Endothelial cell of umbilical vein (primary cell): ENCODE data around the gene RAB17. TPM values are rescaled to one million over a fixed set of nuclear protein-coding genes. Genes with fewer than 3 reads are reported as not detected.

Experiments
- BruUV-seq: library from RNA; stranded (reverse); fragments of 400-500 nt; replicated peaks from 2 replicates; lab custom pipeline; 2021; lab: Mats Ljungman, UMichigan
- CTCF ChIA-PET: fragments of 300-600, 350-600 bp; sonication (Branson Sonifier 250); formaldehyde crosslinking; loops from one replicate; lab custom pipeline; 2021; ENCODE audit warnings: antibody characterized with exemption, inconsistent platforms; lab: Charles Lee
- POLR2A ChIA-PET: fragments of 300-600, 350-600 bp; sonication (Branson Sonifier 250); formaldehyde crosslinking; loops from one replicate; lab custom pipeline; 2021; ENCODE audit warnings: antibody characterized with exemption, inconsistent platforms; lab: Charles Lee
- DNase-seq: peaks from one replicate; pipeline ENCODE4 v3.0.0-alpha.2; 2011; ENCODE audit warnings: low read depth, low spot score
- FAIRE-seq: peaks from 2 replicates; lab custom pipeline; 2011; peaks lifted over from hg19 to GRCh38; lab: Jason Lieb, UNC
- H2AFZ ChIP-seq: 2 replicates; pipeline ENCODE4 v1.6.0; 2012; ENCODE audit warnings: low read depth, low read length, control low read depth, inconsistent platforms
- H3K27ac ChIP-seq: 2 replicates; pipeline ENCODE4 v1.5.1; 2011; ENCODE audit warnings: low read depth, mild to moderate bottlenecking, control low read depth, low read length, moderate library complexity; ENCODE audit not compliant: insufficient read depth
- H3K27me3 ChIP-seq, 2 experiments: 2 replicates each; pipeline versions ENCODE4 v1.6.0 to v1.6.1; 2011; ENCODE audit warnings: low read length in 2 of 2, mixed read lengths in 1 of 2; ENCODE audit not compliant: control insufficient read depth in 2 of 2, insufficient read depth in 2 of 2
- H3K36me3 ChIP-seq, 2 experiments: 2 replicates in 1 of 2; 3 replicates in 1 of 2; pipeline ENCODE4 v1.5.1; 2011; ENCODE audit warnings: low read length in 2 of 2, mild to moderate bottlenecking in 1 of 2, moderate library complexity in 1 of 2; ENCODE audit not compliant: control insufficient read depth in 2 of 2, insufficient read depth in 2 of 2; ENCODE audit errors: extremely low read depth in 1 of 2
- H3K4me1 ChIP-seq: 3 replicates; pipeline ENCODE4 v1.5.1; 2011; ENCODE audit warnings: mild to moderate bottlenecking, low read length; ENCODE audit not compliant: control insufficient read depth, insufficient read depth; ENCODE audit errors: extremely low read depth
- H3K4me2 ChIP-seq: 2 replicates; pipeline ENCODE4 v1.6.1; 2011; ENCODE audit warnings: low read length, control low read depth, mixed read lengths; ENCODE audit not compliant: insufficient read depth
- H3K4me3 ChIP-seq, 3 experiments: fragments of 200-600 bp in 1 of 3; sonication (generic), shearing (Covaris generic) in 1 of 3; replicated peaks in 1 of 3; 2 replicates each; pipeline ENCODE4 v1.5.1; 2011 to 2016; ENCODE audit warnings: control low read depth in 3 of 3, low read length in 3 of 3, mild to moderate bottlenecking in 2 of 3, inconsistent platforms in 1 of 3, low read depth in 1 of 3, moderate library complexity in 1 of 3; ENCODE audit not compliant: insufficient read depth in 1 of 3
- H3K79me2 ChIP-seq: 2 replicates; pipeline ENCODE4 v1.6.0; 2012; ENCODE audit warnings: low read length, inconsistent platforms; ENCODE audit not compliant: control insufficient read depth, insufficient read depth
- H3K9ac ChIP-seq: replicated peaks from 2 replicates; pipeline ENCODE3; 2011; ENCODE audit warnings: low read length, control low read depth; ENCODE audit not compliant: insufficient read depth; ENCODE audit errors: extremely low read depth
- H3K9me1 ChIP-seq: replicated peaks from 3 replicates; pipeline ENCODE4 v1.6.0; 2011; ENCODE audit warnings: mild to moderate bottlenecking, low read length; ENCODE audit not compliant: control insufficient read depth, insufficient read depth; ENCODE audit errors: extremely low read depth
- H3K9me3 ChIP-seq: replicated peaks from 2 replicates; pipeline ENCODE4 v1.5.1; 2012; ENCODE audit warnings: low read length, inconsistent platforms; ENCODE audit not compliant: control insufficient read depth, insufficient read depth
- H4K20me1 ChIP-seq: replicated peaks from 2 replicates; pipeline ENCODE3; 2011; ENCODE audit warnings: mild to moderate bottlenecking, low read length; ENCODE audit not compliant: control insufficient read depth, insufficient read depth; ENCODE audit errors: extremely low read depth
- FOS ChIP-seq: IDR thresholded peaks from 2 replicates; pipeline ENCODE4 v1.6.1; 2011; ENCODE audit warnings: mild to moderate bottlenecking, low read length, moderate library complexity, borderline replicate concordance; ENCODE audit not compliant: insufficient read depth
- GATA2 ChIP-seq: IDR thresholded peaks from 2 replicates; pipeline ENCODE4 v1.7.0; 2011; ENCODE audit warnings: low read depth, mild to moderate bottlenecking, moderate library complexity, mixed read lengths, low read length; ENCODE audit not compliant: insufficient read length, insufficient read depth
- JUN ChIP-seq: IDR thresholded peaks from 2 replicates; pipeline ENCODE4 v1.6.1; 2011; ENCODE audit warnings: borderline replicate concordance, low read depth; ENCODE audit not compliant: insufficient read length, insufficient read depth
- MYC ChIP-seq: IDR thresholded peaks from one replicate; pipeline ENCODE4 v1.6.1; 2011; ENCODE audit warnings: mild to moderate bottlenecking, low read depth, low read length
- POLR2A ChIP-seq: IDR thresholded peaks from 2 replicates; pipeline ENCODE4 v1.6.1; 2012; ENCODE audit warnings: low read depth, mild to moderate bottlenecking, control low read depth, low read length
- POLR2AphosphoS5 ChIP-seq: IDR thresholded peaks from 2 replicates; pipeline ENCODE4 v1.6.1; 2012; ENCODE audit warnings: low read depth, mild to moderate bottlenecking, control low read depth, low read length, moderate library complexity; ENCODE audit not compliant: insufficient read depth
- dilution Hi-C: fragments of 300-500 bp; cut with MboI; formaldehyde crosslinking; loops from one replicate; pipeline ENCODE4 v1.15.0; 2019; ENCODE audit warnings: low sequenced_read_pairs; ENCODE audit not compliant: extremely low pct_ligation_motif_present
- intact Hi-C: fragments of 100-400 bp; cut with micrococcal nuclease; formaldehyde crosslinking; loops from one replicate; pipeline ENCODE4 v1.10.0; 2022
- polyA plus RNA-seq, 4 experiments: library from polyadenylated mRNA; depleted of rRNA in 3 of 4; stranded (reverse) in 3 of 4; unstranded in 1 of 4; fragments of >200 nt; gene quantifications; 2 replicates each; pipeline versions ENCODE4 v1.2.1 to v1.2.3, GENCODE V29; 2011 to 2012; ENCODE audit warnings: missing spikeins in 1 of 4
- total RNA-seq: library from RNA; stranded (reverse); gene quantifications from 2 replicates; pipeline ENCODE4 v1.2.3, GENCODE V29; 2021
- TF ChIP-seq, protein P1 (sequence below), 2 donors: IDR thresholded peaks; 1 replicate in 1 of 2; 2 replicates in 1 of 2; pipeline ENCODE4 v1.5.1; 2011; ENCODE audit warnings: low read length in 2 of 2, mild to moderate bottlenecking in 2 of 2, moderate library complexity in 2 of 2, control low read depth in 1 of 2, inconsistent platforms in 1 of 2, low read depth in 1 of 2; ENCODE audit not compliant: insufficient read depth in 1 of 2; ENCODE audit errors: extremely low read depth in 1 of 2
- TF ChIP-seq, protein P2 (sequence below): IDR thresholded peaks from 2 replicates; pipeline ENCODE4 v1.6.1; 2011; ENCODE audit not compliant: insufficient read depth, insufficient read length

The RAB17 gene
- total and polyA plus RNA-seq, 2 donors (not counting 3 experiments of a cell fraction or from before 2014, with no cell fraction given) = 0.41 to 0.77 TPM

DNA sequence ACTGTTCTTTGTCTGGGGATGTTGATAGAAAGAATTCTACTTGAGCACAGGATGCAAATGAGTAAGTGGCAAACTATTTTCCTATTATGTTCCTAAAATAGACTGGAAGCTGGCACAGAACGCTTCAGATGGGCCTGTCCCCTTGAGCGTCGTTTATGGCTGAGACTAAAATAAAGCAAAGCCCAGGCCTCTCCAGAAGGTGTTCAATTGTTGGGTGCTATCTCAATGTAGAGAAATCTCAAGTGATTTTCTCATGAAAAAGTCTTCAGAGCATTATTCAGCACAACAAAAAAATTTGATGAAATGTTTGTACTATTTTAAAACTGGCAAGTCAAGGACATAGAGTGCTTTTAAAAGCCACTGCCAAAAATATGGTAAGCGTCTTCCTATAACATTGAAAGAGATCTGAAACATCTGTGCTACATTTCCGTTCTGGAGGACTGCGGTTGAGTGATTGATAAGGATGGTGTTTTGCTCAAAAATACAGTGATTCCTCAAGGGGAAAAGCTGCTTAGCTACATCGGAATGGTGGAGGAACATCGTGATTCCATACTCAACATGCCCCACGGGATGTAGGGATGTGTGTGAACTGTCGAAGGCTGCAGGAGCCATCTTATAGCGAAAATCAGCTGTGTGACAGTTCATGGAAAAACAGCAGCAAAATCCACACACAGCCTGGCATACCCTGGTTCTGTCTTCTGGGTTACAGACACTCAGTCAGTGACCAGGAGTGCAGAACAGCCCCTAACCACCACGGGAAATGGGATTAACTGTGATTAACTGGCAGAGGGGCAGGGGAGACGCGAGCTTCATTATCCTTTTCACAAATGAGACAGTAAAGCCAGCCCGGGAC is 26.4 kb upstream of the RAB17 start:
- BruUV-seq = TSS peak; percentile 12
- TF ChIP-seq POLR2AphosphoS5 (peak; percentile 39), POLR2A (peak; percentile 28), JUN (peak; percentile 88), FOS (peak; percentile 66), MYC (no peak), GATA2 (peak; percentile 38)
- TF ChIP-seq, protein P1, sequence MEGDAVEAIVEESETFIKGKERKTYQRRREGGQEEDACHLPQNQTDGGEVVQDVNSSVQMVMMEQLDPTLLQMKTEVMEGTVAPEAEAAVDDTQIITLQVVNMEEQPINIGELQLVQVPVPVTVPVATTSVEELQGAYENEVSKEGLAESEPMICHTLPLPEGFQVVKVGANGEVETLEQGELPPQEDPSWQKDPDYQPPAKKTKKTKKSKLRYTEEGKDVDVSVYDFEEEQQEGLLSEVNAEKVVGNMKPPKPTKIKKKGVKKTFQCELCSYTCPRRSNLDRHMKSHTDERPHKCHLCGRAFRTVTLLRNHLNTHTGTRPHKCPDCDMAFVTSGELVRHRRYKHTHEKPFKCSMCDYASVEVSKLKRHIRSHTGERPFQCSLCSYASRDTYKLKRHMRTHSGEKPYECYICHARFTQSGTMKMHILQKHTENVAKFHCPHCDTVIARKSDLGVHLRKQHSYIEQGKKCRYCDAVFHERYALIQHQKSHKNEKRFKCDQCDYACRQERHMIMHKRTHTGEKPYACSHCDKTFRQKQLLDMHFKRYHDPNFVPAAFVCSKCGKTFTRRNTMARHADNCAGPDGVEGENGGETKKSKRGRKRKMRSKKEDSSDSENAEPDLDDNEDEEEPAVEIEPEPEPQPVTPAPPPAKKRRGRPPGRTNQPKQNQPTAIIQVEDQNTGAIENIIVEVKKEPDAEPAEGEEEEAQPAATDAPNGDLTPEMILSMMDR (IDR thresholded peaks at IDR 0.05; ENCODE audit: extremely low read depth in 1 of 2, insufficient read depth in 1 of 2, low read depth in 1 of 2, low read length in 2 of 2) = no peak
- TF ChIP-seq, protein P2, sequence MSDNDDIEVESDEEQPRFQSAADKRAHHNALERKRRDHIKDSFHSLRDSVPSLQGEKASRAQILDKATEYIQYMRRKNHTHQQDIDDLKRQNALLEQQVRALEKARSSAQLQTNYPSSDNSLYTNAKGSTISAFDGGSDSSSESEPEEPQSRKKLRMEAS = peak; percentile 27
- no peaks in the 10 kb centered on the region for H3K36me3 ChIP-seq
- H3K9ac ChIP-seq = peak overlapping the region; percentile 92
- ChIA-PET POLR2A (interaction anchor here (1.0 to 1.1 kb wide), 2 partner anchors 10 to 13 kb away, joined by 4 read pairs; partner anchors contain the start of gene LRRFIP1), CTCF (interaction anchor here (0.7 to 3.2 kb wide), 14 partner anchors 9 to 129 kb away, joined by 3 to 17 read pairs (median 4); partner anchors contain the start of gene LRRFIP1)
- H3K4me2 ChIP-seq = peak overlapping the region; percentile 67
- H3K79me2 ChIP-seq = no peaks in the 10 kb centered on the region
- peaks cover 54% of the 10 kb centered on the region for H3K4me1 ChIP-seq
- H2AFZ ChIP-seq = no peak overlapping the region
- H3K4me3 ChIP-seq = no peak overlapping the region
- no peaks in the 10 kb centered on the region for H3K9me1 ChIP-seq
- H3K27ac ChIP-seq = peak overlapping the region; percentile 99
- no peaks in the 10 kb centered on the region for H3K9me3 ChIP-seq
- FAIRE-seq = peak; percentile 95
- no peaks in the 10 kb centered on the region for H4K20me1 ChIP-seq
- DNase-seq = peak; percentile 91
- intact Hi-C loops (loop anchor here (1.0 kb wide), 4 partner anchors 10 to 78 kb away; partner anchors contain the start of gene LRRFIP1), dilution Hi-C loops (no loop called here)
- H3K27me3 ChIP-seq = no peaks in the 10 kb centered on the region
